ENCODE data around the gene CAV3. TPM values are rescaled to one million over a fixed set of nuclear protein-coding genes. Genes with fewer than 3 reads are reported as not detected.

The CAV3 gene
- not detected in 2 replicates for total RNA-seq

DNA sequence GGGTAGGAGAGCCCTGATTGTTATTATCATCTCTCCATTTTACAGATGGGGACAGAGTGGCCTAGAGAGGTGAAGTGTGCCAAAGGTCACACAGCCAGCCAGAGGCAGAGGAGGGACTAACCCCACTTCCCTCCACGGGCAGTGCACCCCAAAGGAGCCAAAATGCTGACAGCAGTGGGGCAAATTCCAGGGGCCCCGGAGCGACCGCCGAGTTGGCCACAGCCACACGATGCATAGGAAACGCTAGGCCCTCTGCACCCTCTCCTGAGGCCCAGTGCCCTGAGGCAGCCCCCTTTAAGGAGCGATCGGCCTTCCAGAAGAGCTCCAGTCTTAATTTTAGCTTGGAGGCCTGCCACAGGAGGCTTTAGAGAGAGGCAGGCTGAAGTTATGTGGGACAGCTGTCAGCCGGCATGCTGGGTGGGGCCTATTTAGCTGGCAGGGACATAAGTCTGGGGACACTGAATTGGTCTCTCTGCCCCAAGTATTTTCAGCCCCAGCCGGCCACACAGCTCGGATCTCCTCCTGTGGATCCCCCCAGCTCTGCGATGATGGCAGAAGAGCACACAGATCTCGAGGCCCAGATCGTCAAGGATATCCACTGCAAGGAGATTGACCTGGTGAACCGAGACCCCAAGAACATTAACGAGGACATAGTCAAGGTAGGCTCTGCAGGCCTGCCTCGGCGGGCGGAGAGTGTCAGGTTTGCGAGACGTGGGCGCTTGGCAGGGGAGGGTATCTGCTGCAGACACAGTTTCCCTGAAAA, at the start of gene CAV3:
Gene CAV3, plus strand, starts transcription at position 471 of the 763 bp plus-strand sequence. Its CDS starts 75 bp downstream, at position 546.

GRCh38 chr3:8769088-8769822, 35.7 kb downstream of the CAV3 start, which contains the start of gene OXTR:
Gene OXTR (minus strand): TSS chr3:8769613. CDS start chr3:8768187, 1,426 bp downstream.

Other genes starting within 250 kb of the CAV3 start
- gene LMCD1, start 232.0 kb upstream of the CAV3 start, total RNA-seq = 2.4 and 5.3 TPM in 2 replicates
- gene SSUH2, start 89.0 kb upstream of the CAV3 start, total RNA-seq = 0.14 and 0.34 TPM in 2 replicates
- 0.36 and 0.68 TPM in 2 replicates for gene OXTR, start 35.8 kb downstream of the CAV3 start, total RNA-seq
- gene RAD18, start 229.7 kb downstream of the CAV3 start, total RNA-seq = 5.8 and 9.4 TPM in 2 replicates